Skin epidermis (tissue), 12 donors: Measurements from ENCODE around the gene SLC35F2.
"Not testable (repeated sequence)": the region's sequence is repeated elsewhere in the genome, so short reads cannot be mapped to it uniquely, and the experiment has no call there.

Experiments
- H3K27ac ChIP-seq, 21 experiments: fragments of 200-600 bp; sonication (generic) in 11 of 21; one replicate each; pipeline ENCODE4 v1.5.0; 2020; ENCODE audit warnings: mild to moderate bottlenecking in 3 of 21, inconsistent platforms in 2 of 21, moderate library complexity in 2 of 21
- H3K4me3 ChIP-seq, 7 experiments: fragments of 200-600 bp; sonication (generic) in 2 of 7; one replicate each; pipeline ENCODE4 v1.5.0; 2020; ENCODE audit warnings: inconsistent platforms in 2 of 7, mild to moderate bottlenecking in 2 of 7, moderate library complexity in 1 of 7

Gene SLC35F2

GRCh38 chr11:107858217-107859070 lies at the start of gene SLC35F2:
Gene SLC35F2, minus strand, starts transcription at chr11:107858787. Its CDS starts 20 bp downstream, at chr11:107858767.
- Histone ChIP-seq H3K4me3 (peak within 1 kb of the TSS; percentile 64 to 84 (median 72)), H3K27ac (peak within 1 kb of the TSS; percentile 1 to 90 (median 81))

GRCh38 chr11:107908211-107908610 lies 49.6 kb upstream of the SLC35F2 start:
- Histone ChIP-seq H3K27ac (no peak overlapping the region), H3K4me3 (no peak overlapping the region)

GRCh38 chr11:107898270-107898669 lies 39.7 kb upstream of the SLC35F2 start:
- Histone ChIP-seq H3K4me3 (no peak overlapping the region), H3K27ac (no peak overlapping the region)

DNA sequence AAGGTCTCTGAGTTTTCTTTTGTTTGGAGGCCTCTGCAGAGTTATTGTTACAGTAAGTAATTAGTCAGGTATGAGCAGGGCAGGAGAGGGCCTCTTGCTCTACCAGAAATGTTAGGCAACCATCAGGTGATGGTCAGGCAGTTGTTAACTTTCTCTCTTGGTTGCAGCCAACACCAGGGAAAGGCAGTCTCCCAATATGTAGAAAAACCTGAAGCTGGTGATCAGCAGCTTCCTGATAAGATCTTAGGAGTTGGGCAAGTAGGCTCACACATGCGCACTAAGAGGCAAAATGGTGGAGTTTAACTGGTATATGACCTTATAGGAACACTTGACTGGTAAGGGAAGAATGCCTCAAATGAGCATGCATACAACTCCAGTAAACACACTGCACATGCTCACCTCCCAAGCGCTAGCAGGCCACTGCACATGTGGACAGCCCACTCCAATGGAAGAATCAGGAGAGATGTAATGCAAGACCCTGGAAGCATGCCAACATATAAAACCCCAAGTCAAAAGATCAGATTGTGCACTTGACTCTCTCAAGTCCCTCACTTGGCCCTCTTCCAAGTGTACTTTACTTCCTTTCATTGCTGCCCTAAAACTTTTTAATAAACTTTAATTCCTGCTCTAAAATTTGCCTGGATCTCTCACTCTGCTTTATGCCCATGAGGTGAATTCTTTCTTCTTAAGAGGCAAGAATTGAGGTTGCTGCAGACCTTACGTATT lies 23.7 kb upstream of the SLC35F2 start:
- no peak overlapping the region for H3K27ac ChIP-seq

DNA sequence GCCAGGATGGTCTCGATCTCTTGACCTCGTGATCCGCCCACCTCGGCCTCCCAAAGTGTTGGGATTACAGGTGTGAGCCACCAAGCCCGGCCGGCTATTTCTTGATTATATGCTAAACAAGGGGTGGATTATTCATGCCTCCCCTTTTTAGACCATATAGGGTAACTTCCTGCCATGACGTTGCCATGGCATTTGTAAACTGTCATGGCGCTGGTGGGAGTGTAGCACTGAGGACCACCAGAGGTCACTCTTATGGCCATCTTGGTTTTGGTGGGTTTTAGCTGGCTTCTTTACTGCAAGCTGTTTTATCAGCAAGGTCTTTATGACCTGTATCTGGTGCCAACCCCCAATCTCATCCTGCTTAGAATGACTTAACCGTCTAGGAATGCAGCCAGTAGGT lies 22.9 kb upstream of the SLC35F2 start:
- not testable (repeated sequence) for H3K27ac ChIP-seq, H3K4me3 ChIP-seq

More for the DNA sequence above, 23.7 kb upstream of the SLC35F2 start:
- H3K4me3 ChIP-seq: no peak overlapping the region

GRCh38 chr11:107876141-107876540 lies 17.6 kb upstream of the SLC35F2 start:
- no peak overlapping the region for H3K27ac ChIP-seq
- H3K4me3 ChIP-seq: no peak overlapping the region

DNA sequence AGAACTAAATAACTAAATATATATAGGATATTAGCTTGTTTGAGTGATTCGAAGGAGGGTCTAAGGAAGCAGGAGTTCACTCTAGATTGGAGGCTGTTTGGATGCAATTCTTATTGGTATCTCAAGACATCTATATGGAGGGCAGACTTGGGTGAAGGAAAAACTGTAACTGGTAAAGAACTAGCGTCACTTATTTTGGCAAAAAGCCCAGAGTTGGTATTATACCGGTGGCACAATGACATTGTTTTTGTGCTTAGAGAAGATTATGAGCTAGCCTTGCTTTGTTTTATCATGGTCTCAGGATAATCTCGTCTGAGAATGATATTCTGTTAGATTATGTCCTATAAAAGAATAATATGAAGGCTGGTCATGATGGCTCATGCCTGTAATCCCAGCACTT lies 6.0 kb upstream of the SLC35F2 start:
- Histone ChIP-seq H3K4me3 (no peak overlapping the region), H3K27ac (no peak overlapping the region)

DNA sequence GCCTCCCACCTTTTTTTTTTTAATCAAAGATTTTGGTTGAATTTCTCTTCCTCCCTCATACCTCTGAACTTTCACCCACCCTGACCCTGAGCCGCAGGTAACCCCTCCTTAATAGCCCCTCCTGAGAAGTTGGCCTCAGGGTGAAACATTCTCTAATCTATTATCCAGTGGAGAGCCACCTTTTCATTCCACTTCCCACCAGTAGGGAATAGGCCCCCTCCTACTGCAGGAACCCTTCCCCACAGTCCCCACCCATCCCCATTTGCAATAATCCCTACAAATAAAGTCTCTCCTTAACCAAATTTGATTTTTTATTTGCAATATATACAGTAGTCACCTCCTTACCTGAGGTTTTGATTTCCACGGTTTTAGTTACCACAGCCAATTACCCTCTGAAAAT lies 2.1 kb upstream of the SLC35F2 start:
- Histone ChIP-seq H3K4me3 (no peak overlapping the region), H3K27ac (no peak overlapping the region)

DNA sequence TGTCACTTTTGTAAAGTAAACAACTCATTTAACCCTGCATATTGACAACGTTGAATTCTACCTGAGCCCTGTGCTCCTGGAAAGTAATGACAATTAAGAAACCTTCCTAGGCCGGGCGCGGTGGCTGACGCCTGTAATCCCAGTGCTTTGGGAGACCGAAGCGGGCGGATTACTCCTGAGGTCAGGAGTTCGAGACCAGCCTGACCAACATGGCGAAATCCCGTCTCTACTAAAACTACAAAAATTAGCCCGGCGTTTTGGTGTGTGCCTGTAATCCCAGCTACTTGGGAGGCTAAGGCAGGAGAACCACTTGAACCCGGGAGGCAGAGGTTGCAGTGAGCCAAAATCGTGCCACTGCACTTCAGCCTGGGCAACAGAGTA lies 1.6 kb upstream of the SLC35F2 start:
- H3K27ac ChIP-seq, H3K4me3 ChIP-seq: not testable (repeated sequence)

DNA sequence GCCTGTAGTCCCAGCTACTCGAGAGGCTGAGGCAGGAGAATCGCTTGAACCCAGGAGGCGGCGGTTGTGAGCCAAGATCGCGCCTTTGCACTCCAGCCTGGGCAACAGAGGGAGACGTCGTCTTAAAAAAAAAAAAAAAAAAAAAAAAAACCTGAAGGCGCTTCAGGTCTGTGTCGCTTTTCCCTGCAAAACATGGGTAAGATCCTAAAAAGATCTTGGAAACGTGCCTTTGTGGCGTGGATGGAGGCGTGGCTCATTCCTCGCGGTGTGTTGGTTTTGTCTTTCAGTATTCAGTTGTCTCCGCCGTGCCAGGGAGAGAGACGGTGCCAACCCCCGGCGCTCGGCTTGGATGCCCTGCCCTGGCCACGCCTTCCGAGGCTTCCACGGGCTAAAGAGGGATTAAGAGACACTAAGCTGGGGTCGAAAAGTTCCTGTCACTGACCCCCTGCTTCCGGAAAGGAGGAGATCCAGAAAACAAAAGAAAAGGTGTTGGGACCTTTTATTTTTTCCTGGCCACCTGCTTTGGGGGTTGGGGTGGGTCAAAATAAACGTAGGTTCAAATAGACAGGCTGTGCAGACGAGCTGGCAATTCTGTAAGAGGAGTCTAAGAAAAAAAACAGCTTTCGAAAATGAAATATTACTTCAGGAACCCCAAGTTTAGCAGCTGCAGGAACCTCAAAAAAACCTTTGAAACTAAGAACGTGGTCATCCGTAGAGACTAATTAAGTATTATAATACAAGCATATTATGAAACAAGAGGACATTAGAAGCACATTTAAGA lies 1.1 kb upstream of the SLC35F2 start:
- peak overlapping the region; percentile 64 to 84 (median 72) for H3K4me3 ChIP-seq
- peak overlapping the region in 13 of 21 experiments; percentile 59 to 90 (median 85) for H3K27ac ChIP-seq

DNA sequence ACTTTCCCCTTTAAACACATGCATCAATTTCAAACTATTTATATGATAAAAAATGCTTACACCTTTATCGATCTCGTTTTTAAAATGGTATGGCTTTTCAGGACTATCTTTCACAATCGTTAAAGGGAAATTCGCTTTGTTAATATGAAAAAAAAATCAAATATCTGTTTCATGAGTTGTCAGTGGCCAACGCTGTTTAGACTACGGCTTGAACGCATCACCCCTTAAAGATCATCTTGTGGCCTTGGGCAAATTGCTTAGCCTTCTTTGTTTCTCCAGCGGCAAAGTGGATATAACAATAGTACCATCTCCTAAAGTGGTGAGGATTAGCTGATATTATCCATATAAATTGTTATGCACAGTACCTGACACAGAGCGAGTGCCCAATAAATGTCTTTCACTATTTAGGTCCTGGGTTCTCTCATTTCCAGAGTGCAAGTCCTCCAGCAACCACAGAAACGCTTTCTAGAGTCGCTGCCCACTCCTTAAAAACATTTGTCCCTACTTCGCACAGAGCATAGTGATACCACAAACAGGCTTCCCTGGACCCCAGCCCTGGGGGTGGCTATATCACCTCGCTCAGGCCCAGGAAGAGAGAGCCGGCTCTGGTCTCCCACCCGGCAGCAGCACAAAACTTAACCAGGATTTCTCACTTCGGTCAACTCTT lies 904 bp downstream of the SLC35F2 start:
- Histone ChIP-seq H3K27ac (peak overlapping the region in 20 of 21 experiments; percentile 1 to 90 (median 81)), H3K4me3 (peak overlapping the region; percentile 64 to 84 (median 72))

- H3K27ac ChIP-seq: peak overlapping the region in 10 of 21 experiments; percentile 36 to 87 (median 80)
- H3K4me3 ChIP-seq: peak overlapping the region in 3 of 7 experiments; percentile 64 to 79 (median 67)
These were observed 1.5 kb downstream of the SLC35F2 start for GRCh38 chr11:107856981-107857517.

DNA sequence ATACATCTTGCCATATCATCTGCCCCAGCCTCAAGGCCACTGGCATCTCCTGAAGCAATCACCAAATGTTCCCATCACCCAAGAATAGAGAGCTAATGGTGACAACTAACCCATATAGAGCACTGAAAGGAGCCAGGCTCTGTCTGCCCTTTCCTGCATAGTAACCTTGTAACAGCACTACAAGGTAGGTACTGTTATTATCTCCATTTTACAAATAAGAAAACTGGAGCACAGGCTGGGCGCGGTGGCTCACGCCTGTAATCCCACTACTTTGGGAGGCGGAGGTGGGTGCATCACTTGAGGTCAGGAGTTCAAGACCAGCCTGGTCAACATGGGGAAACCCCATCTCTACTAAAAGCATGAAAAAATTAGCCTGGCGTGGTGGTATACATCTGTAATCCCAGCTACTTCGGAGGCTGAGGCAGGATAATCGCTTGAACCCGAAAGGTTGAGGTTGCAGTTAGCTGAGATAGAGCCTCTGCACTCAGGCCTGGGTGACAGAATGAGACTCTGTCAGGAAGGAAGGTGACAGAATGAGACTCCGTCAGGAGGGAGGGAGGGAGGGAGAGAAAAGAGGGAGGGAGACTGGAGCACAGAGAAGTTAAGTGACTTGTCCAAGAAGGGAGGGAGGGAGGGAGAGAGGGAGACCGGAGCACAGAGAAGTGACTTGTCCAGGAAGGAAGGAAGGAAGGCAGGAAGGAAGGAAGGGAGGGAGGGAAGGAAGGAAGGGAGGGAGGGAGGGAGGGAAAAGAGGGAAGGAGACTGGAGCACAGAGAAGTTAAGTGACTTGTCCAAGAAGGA lies 2.2 kb downstream of the SLC35F2 start:
- H3K27ac ChIP-seq: peak overlapping the region in 9 of 21 experiments; percentile 28 to 86 (median 79)
- H3K4me3 ChIP-seq: no peak overlapping the region

DNA sequence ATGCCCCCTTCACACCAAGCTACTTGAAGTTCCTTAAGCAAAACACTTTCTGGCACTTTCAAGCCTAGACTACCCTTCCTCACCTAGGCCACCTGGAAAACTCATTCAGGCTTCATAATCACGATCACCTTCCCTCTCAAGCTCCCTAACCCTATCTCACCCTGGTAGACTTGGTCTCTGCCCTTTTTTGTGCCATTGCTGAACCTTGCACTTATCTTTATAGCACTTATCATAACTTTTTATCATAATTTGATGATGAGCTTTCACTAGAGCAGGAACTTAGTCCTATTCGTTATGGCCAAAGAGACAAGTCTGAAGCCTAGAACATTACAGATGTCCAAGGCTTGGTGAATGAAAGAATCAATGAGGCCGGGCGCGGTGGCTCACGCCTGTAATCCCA lies 5.5 kb downstream of the SLC35F2 start:
- no peak overlapping the region for H3K4me3 ChIP-seq

DNA sequence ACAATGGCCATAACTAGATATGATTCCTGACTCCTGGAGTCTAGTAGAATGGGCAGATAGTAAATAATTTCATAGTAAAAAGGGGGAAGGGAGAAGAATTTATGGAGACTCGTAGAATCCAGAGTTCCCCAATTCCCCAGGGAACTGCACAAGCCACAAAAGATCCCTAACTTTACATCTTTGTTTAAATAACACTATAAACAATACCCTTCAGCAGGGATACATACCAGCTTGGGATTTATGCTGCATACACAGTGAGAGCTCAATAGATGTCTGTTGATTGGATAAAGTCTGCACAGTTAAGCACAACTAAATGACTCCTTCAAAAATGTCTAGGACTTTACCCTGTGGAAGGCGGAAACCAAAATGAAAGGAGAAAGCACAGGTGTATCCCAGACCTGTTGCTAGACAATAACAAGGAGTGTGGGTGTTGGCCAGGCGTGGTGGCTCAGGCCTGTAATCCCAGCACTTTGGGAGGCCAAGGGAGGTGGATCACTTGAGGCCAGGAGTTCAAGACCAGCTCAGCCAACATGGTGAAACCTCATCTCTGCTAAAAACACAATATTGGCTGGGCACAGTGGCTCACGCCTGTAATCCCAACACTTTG lies 6.8 kb downstream of the SLC35F2 start:
- no peak overlapping the region for H3K4me3 ChIP-seq
- no peak overlapping the region for H3K27ac ChIP-seq

More for the DNA sequence above, 5.5 kb downstream of the SLC35F2 start:
- H3K27ac ChIP-seq: no peak overlapping the region

- Histone ChIP-seq H3K27ac (peak overlapping the region in 2 of 21 experiments; percentile 7 to 33), H3K4me3 (no peak overlapping the region)
These were observed 8.8 kb downstream of the SLC35F2 start for GRCh38 chr11:107849790-107850189.

GRCh38 chr11:107848345-107848744 lies 10.2 kb downstream of the SLC35F2 start:
- no peak overlapping the region for H3K27ac ChIP-seq
- no peak overlapping the region for H3K4me3 ChIP-seq

GRCh38 chr11:107847184-107847583 lies 11.4 kb downstream of the SLC35F2 start:
- no peak overlapping the region for H3K27ac ChIP-seq

More at GRCh38 chr11:107847184-107847583, 11.4 kb downstream of the SLC35F2 start:
- H3K4me3 ChIP-seq: no peak overlapping the region
